Panc1 (cell line): ENCODE data around the gene TBXAS1. TPM values are rescaled to one million over a fixed set of nuclear protein-coding genes. Genes with fewer than 3 reads are reported as not detected.

Experiments
- ATAC-seq: fragments of 200-7000 bp; cut with Tn5 transposase; 2 replicates; pipeline ENCODE4 v1.9.1; 2020; ENCODE audit warnings: mild to moderate bottlenecking, moderate library complexity
- BruUV-seq: library from RNA; stranded (reverse); fragments of 400-500 nt; replicated peaks from 2 replicates; lab custom pipeline; 2021; lab: Mats Ljungman, UMichigan
- CTCF ChIA-PET: fragments of 300-600 bp; sonication (Branson Sonifier 250); formaldehyde crosslinking; loops from one replicate; lab custom pipeline; 2022; ENCODE audit warnings: antibody characterized with exemption; lab: Charles Lee
- POLR2A ChIA-PET: fragments of 300-600 bp; sonication (Branson Sonifier 250); formaldehyde crosslinking; loops from one replicate; lab custom pipeline; 2022; ENCODE audit warnings: antibody characterized with exemption; lab: Charles Lee
- DNase-seq: peaks from one replicate; pipeline ENCODE4 v3.0.0-alpha.2; 2010; ENCODE audit warnings: low read depth, low spot score
- H3K27ac ChIP-seq: 2 replicates; pipeline ENCODE4 v1.5.1; 2011; ENCODE audit warnings: mild to moderate bottlenecking, low read length, inconsistent platforms
- H3K27me3 ChIP-seq: fragments of 200-500 bp; sonication (Bioruptor generic); 2 replicates; pipeline ENCODE4 v1.6.0; 2014; ENCODE audit warnings: low read length, inconsistent platforms; ENCODE audit not compliant: control insufficient read depth, insufficient read depth
- H3K36me3 ChIP-seq: fragments of 200-500 bp; sonication (Bioruptor generic); 2 replicates; pipeline ENCODE4 v1.5.1; 2014; ENCODE audit warnings: inconsistent platforms, mild to moderate bottlenecking, low read length, moderate library complexity; ENCODE audit not compliant: control insufficient read depth, insufficient read depth
- H3K4me1 ChIP-seq: 2 replicates; pipeline ENCODE4 v1.5.1; 2011; ENCODE audit warnings: inconsistent platforms, mild to moderate bottlenecking, low read length, moderate library complexity; ENCODE audit not compliant: control insufficient read depth, insufficient read depth
- H3K4me3 ChIP-seq, 2 experiments: 2 replicates each; pipeline ENCODE4 v1.5.1; 2011 to 2012; ENCODE audit warnings: low read depth in 2 of 2, low read length in 2 of 2, mild to moderate bottlenecking in 2 of 2, inconsistent platforms in 1 of 2, moderate library complexity in 1 of 2
- H3K9me3 ChIP-seq: fragments of 200-500 bp; sonication (Bioruptor generic); 2 replicates; pipeline ENCODE4 v1.5.1; 2014; ENCODE audit warnings: low read depth, mild to moderate bottlenecking, inconsistent platforms, low read length, moderate library complexity; ENCODE audit not compliant: control insufficient read depth, insufficient read depth
- CTCF ChIP-seq: fragments of 450-650 bp; IDR thresholded peaks from 2 replicates; pipeline ENCODE4 v1.5.1; 2017; ENCODE audit warnings: mild to moderate bottlenecking
- POLR2AphosphoS5 ChIP-seq: IDR thresholded peaks from 2 replicates; pipeline ENCODE4 v1.6.1; 2012; ENCODE audit warnings: mild to moderate bottlenecking, low read depth, low read length, moderate library complexity
- REST ChIP-seq, 2 experiments: IDR thresholded peaks; 2 replicates each; pipeline ENCODE4 v1.6.1; 2011 to 2012; ENCODE audit warnings: low read depth in 2 of 2, control low read depth in 1 of 2, low read length in 1 of 2, mild to moderate bottlenecking in 1 of 2, moderate library complexity in 1 of 2; ENCODE audit not compliant: insufficient read depth in 1 of 2
- SIN3A ChIP-seq: IDR thresholded peaks from 2 replicates; pipeline ENCODE4 v1.6.1; 2012; ENCODE audit warnings: low read depth, mild to moderate bottlenecking, low read length, moderate library complexity, borderline replicate concordance; ENCODE audit not compliant: insufficient read depth
- TCF7L2 ChIP-seq: IDR thresholded peaks from 2 replicates; pipeline ENCODE4 v1.6.1; 2011; ENCODE audit warnings: mild to moderate bottlenecking, low read depth, low read length, inconsistent platforms
- in situ Hi-C: cut with HindIII; loops from 2 replicates; pipeline ENCODE4 v1.10.0; 2016; ENCODE audit warnings: low sequenced_read_pairs, low pct_unique_long_range_greater_than_20kb
- intact Hi-C: fragments of 100-400 bp; cut with micrococcal nuclease; formaldehyde crosslinking; loops from one replicate; pipeline ENCODE4 v1.10.0; 2022; ENCODE audit not compliant: unreplicated experiment
- total RNA-seq: library from RNA; stranded (reverse); gene quantifications from one replicate; pipeline ENCODE4 v1.2.1, GENCODE V29; 2021; ENCODE audit not compliant: unreplicated experiment

Gene TBXAS1
- total RNA-seq, 1 experiment from 2014 or later, result 4.4 TPM

GRCh38 chr7:139899328-139899955, 70.4 kb downstream of the TBXAS1 start:
- H3K36me3 ChIP-seq, result no peaks in the 10 kb centered on the region
- no peak for ATAC-seq
- intact Hi-C loops, result no loop called here
- H3K4me1 ChIP-seq, result no peaks in the 10 kb centered on the region; the same call in 1 of the 2 replicates
- H3K27me3 ChIP-seq, result no peaks in the 10 kb centered on the region
- no peak for DNase-seq
- CTCF ChIA-PET, result no interaction called here
- in situ Hi-C loops, result no loop called here
- no peak for TF ChIP-seq CTCF
- TF ChIP-seq TCF7L2, result no peak
- no peak for TF ChIP-seq POLR2AphosphoS5
- TF ChIP-seq REST (IDR thresholded peaks at IDR 0.05; ENCODE audit: insufficient read depth in 1 of 2, low read depth in 2 of 2, low read length in 1 of 2), result no peak
- no peak for TF ChIP-seq SIN3A
- H3K9me3 ChIP-seq, result no peaks in the 10 kb centered on the region
- no TSS peak for BruUV-seq
- POLR2A ChIA-PET, result no interaction called here
- no peak overlapping the region for H3K4me3 ChIP-seq
- no peak overlapping the region for H3K27ac ChIP-seq

GRCh38 chr7:139900326-139900725, 71.3 kb downstream of the TBXAS1 start:
- Histone ChIP-seq H3K36me3 (no peaks in the 10 kb centered on the region), H3K9me3 (no peaks in the 10 kb centered on the region), H3K27ac (no peak overlapping the region), H3K27me3 (no peaks in the 10 kb centered on the region), H3K4me1 (no peaks in the 10 kb centered on the region; the same call in 1 of the 2 replicates), H3K4me3 (no peak overlapping the region)
- no peak for DNase-seq
- in situ Hi-C loops (no loop called here), intact Hi-C loops (no loop called here)
- BruUV-seq, result no TSS peak
- no peak for ATAC-seq
- TF ChIP-seq SIN3A (no peak), CTCF (no peak), POLR2AphosphoS5 (no peak), REST (IDR thresholded peaks at IDR 0.05; ENCODE audit: insufficient read depth in 1 of 2, low read depth in 2 of 2, low read length in 1 of 2) (no peak), TCF7L2 (no peak)
- CTCF ChIA-PET, result no interaction called here
- POLR2A ChIA-PET, result no interaction called here
